HepG2 (cell line): ENCODE results near the gene ASZ1.

Experiments used
- BRF2 ChIP-seq: sonication (generic); formaldehyde crosslinking; IDR thresholded peaks from 2 replicates; pipeline ENCODE4 v1.8.1; 2022; ENCODE audit warnings: mild to moderate bottlenecking, missing genetic modification reagents
- MTA1 ChIP-seq: sonication (generic); formaldehyde crosslinking; IDR thresholded peaks from 2 replicates; pipeline ENCODE4 v1.4.0; 2020; ENCODE audit warnings: missing genetic modification reagents, mild to moderate bottlenecking, borderline replicate concordance
- SMARCC2 ChIP-seq: fragments of 450-650 bp; IDR thresholded peaks from 2 replicates; pipeline ENCODE4 v1.6.1; 2017; ENCODE audit warnings: antibody characterized with exemption, mild to moderate bottlenecking
- STAT6 ChIP-seq: sonication (generic); formaldehyde crosslinking; IDR thresholded peaks from 2 replicates; pipeline ENCODE4 v1.4.0; 2020; ENCODE audit warnings: missing genetic modification reagents, mild to moderate bottlenecking, borderline replicate concordance

- TF ChIP-seq STAT6 (CRISPR knock-in tag), result no peak
- TF ChIP-seq BRF2 (CRISPR knock-in tag), result no peak
- no peak for TF ChIP-seq MTA1
- TF ChIP-seq SMARCC2, result no peak
These were observed 21.8 kb downstream of the ASZ1 start for GRCh38 chr7:117405519-117405918.
